ENCODE results near the gene ZRANB3.
"Not testable (repeated sequence)": the region's sequence is repeated elsewhere in the genome, so short reads cannot be mapped to it uniquely, and the experiment has no call there.

ZRANB3 gene

GRCh38 chr2:135490376-135490775, 40.6 kb downstream of the ZRANB3 start:
- DNase-seq (ENCODE audit: low spot score), result no peak

- no peak for DNase-seq (ENCODE audit: low spot score)
Measured at GRCh38 chr2:135485441-135485840, 45.6 kb downstream of the ZRANB3 start.

- DNase-seq (ENCODE audit: low spot score), result peak; percentile 23
Measured at GRCh38 chr2:135475128-135475527, 55.9 kb downstream of the ZRANB3 start.

GRCh38 chr2:135473567-135473966, 57.5 kb downstream of the ZRANB3 start:
- DNase-seq (ENCODE audit: low spot score), result peak; percentile 25

- DNase-seq (ENCODE audit: low spot score), result no peak
Measured at GRCh38 chr2:135471106-135471505, 59.9 kb downstream of the ZRANB3 start.

- no peak for DNase-seq (ENCODE audit: low spot score)
Measured at GRCh38 chr2:135457279-135457678, 73.7 kb downstream of the ZRANB3 start.

- no peak for DNase-seq (ENCODE audit: low spot score)
Measured at GRCh38 chr2:135456835-135457234, 74.2 kb downstream of the ZRANB3 start.

GRCh38 chr2:135456431-135456830, 74.6 kb downstream of the ZRANB3 start:
- DNase-seq (ENCODE audit: low spot score), result no peak

- DNase-seq (ENCODE audit: low spot score), result no peak
Measured at GRCh38 chr2:135454608-135455007, 76.4 kb downstream of the ZRANB3 start.

- not testable (repeated sequence) for DNase-seq (ENCODE audit: low spot score)
Measured at GRCh38 chr2:135453027-135453426, 78.0 kb downstream of the ZRANB3 start.

GRCh38 chr2:135451966-135452365, 79.1 kb downstream of the ZRANB3 start:
- no peak for DNase-seq (ENCODE audit: low spot score)

GRCh38 chr2:135443013-135443412, 88.0 kb downstream of the ZRANB3 start:
- DNase-seq (ENCODE audit: low spot score), result not testable (repeated sequence)

- not testable (repeated sequence) for DNase-seq (ENCODE audit: low spot score)
Measured at GRCh38 chr2:135435155-135435554, 95.9 kb downstream of the ZRANB3 start.

GRCh38 chr2:135424849-135425248, 106.2 kb downstream of the ZRANB3 start:
- DNase-seq (ENCODE audit: low spot score), result no peak

GRCh38 chr2:135422898-135423297, 108.1 kb downstream of the ZRANB3 start:
- no peak for DNase-seq (ENCODE audit: low spot score)

- no peak for DNase-seq (ENCODE audit: low spot score)
Measured at GRCh38 chr2:135411646-135412045, 119.4 kb downstream of the ZRANB3 start.

GRCh38 chr2:135409436-135409835, 121.6 kb downstream of the ZRANB3 start:
- no peak for DNase-seq (ENCODE audit: low spot score)

GRCh38 chr2:135396259-135396658, 134.8 kb downstream of the ZRANB3 start:
- DNase-seq (ENCODE audit: low spot score), result not testable (repeated sequence)

GRCh38 chr2:135386993-135387392, 144.0 kb downstream of the ZRANB3 start:
- no peak for DNase-seq (ENCODE audit: low spot score)

GRCh38 chr2:135378591-135378990, 152.4 kb downstream of the ZRANB3 start:
- no peak for DNase-seq (ENCODE audit: low spot score)

- DNase-seq (ENCODE audit: low spot score), result no peak
Measured at GRCh38 chr2:135373702-135374101, 157.3 kb downstream of the ZRANB3 start.

- no peak for DNase-seq (ENCODE audit: low spot score)
Measured at GRCh38 chr2:135349941-135350340, 181.1 kb downstream of the ZRANB3 start.

- not testable (repeated sequence) for DNase-seq (ENCODE audit: low spot score)
Measured at GRCh38 chr2:135348096-135348704, 182.8 kb downstream of the ZRANB3 start.

- no peak for DNase-seq (ENCODE audit: low spot score)
Measured at GRCh38 chr2:135337071-135337470, 193.9 kb downstream of the ZRANB3 start.

Measured in activated CD4-positive, alpha-beta T cell treated with anti-CD3 and anti-CD28 coated beads, Interleukin-2, Interleukin-4, amounts not matched to agents 100 ng/mL and 50 ng/mL, durations not matched to agents 16 hours and 8 hours (primary cell).